Endothelial cell of umbilical vein (primary cell): ENCODE data around the gene SUFU.

Source experiments
- CTCF ChIP-seq, 2 donors: IDR thresholded peaks; 1 replicate in 1 of 2; 2 replicates in 1 of 2; pipeline ENCODE4 v1.5.1; 2011; ENCODE audit warnings: low read length in 2 of 2, mild to moderate bottlenecking in 2 of 2, moderate library complexity in 2 of 2, control low read depth in 1 of 2, inconsistent platforms in 1 of 2, low read depth in 1 of 2; ENCODE audit not compliant: insufficient read depth in 1 of 2; ENCODE audit errors: extremely low read depth in 1 of 2
- EZH2 ChIP-seq: IDR thresholded peaks from 2 replicates; pipeline ENCODE4 v1.6.1; 2012; ENCODE audit warnings: borderline replicate concordance, low read depth, mild to moderate bottlenecking, moderate library complexity, low read length, inconsistent platforms; ENCODE audit not compliant: severe bottlenecking
- FOS ChIP-seq: IDR thresholded peaks from 2 replicates; pipeline ENCODE4 v1.6.1; 2011; ENCODE audit warnings: mild to moderate bottlenecking, low read length, moderate library complexity, borderline replicate concordance; ENCODE audit not compliant: insufficient read depth
- GATA2 ChIP-seq: IDR thresholded peaks from 2 replicates; pipeline ENCODE4 v1.7.0; 2011; ENCODE audit warnings: low read depth, mild to moderate bottlenecking, moderate library complexity, mixed read lengths, low read length; ENCODE audit not compliant: insufficient read length, insufficient read depth
- MYC ChIP-seq: IDR thresholded peaks from one replicate; pipeline ENCODE4 v1.6.1; 2011; ENCODE audit warnings: mild to moderate bottlenecking, low read depth, low read length
- POLR2A ChIP-seq: IDR thresholded peaks from 2 replicates; pipeline ENCODE4 v1.6.1; 2012; ENCODE audit warnings: low read depth, mild to moderate bottlenecking, control low read depth, low read length

DNA sequence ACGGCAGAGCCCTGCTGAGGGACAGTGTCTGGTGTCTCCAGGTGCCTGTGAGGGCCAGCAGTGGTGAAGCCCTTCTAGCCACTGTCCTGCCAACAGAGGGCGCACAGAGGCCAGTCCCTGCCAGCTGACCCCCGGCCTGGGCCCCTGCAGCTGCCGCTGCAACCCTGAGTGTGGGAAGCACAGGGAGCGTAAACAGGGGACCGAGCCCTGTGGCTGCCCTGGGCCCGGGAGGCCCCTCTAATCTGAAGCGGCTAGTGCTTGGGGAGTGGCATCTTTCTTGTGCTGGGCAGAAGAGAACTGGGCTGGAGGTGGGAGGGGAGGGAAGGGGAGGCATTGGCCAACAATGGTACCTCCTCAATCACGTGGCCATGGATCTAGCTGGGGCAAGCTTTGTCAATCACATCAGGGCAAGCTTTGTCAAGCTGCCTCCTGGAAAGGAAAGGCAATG is 175.1 kb downstream of the SUFU start:
- TF ChIP-seq CTCF (IDR thresholded peaks at IDR 0.05; ENCODE audit: extremely low read depth in 1 of 2, insufficient read depth in 1 of 2, low read depth in 1 of 2, low read length in 2 of 2) (peak; percentile 77 to 94), EZH2 (no peak), GATA2 (no peak), FOS (no peak), MYC (no peak), POLR2A (no peak)
